NT2/D1 (cell line): ENCODE data around the gene PTPRO.

ENCODE experiments used
- DNase-seq: peaks from one replicate; pipeline ENCODE4 v3.0.0-alpha.2; 2011; ENCODE audit warnings: low read depth, low spot score
- H3K27me3 ChIP-seq: 2 replicates; pipeline ENCODE4 v1.6.0; 2011; ENCODE audit warnings: mild to moderate bottlenecking; ENCODE audit not compliant: insufficient read length, insufficient read depth
- H3K36me3 ChIP-seq: 2 replicates; pipeline ENCODE4 v1.6.1; 2011; ENCODE audit warnings: mild to moderate bottlenecking, low read length, mixed read lengths; ENCODE audit not compliant: insufficient read depth, insufficient read length
- H3K4me1 ChIP-seq: 2 replicates; pipeline ENCODE4 v1.5.1; 2011; ENCODE audit not compliant: insufficient read depth, insufficient read length
- H3K4me3 ChIP-seq: 2 replicates; pipeline ENCODE4 v1.5.1; 2011; ENCODE audit warnings: low read depth; ENCODE audit not compliant: insufficient read length
- H3K9ac ChIP-seq: 2 replicates; pipeline ENCODE4 v1.6.0; 2011; ENCODE audit warnings: low read depth; ENCODE audit not compliant: insufficient read length
- H3K9me3 ChIP-seq: 2 replicates; pipeline ENCODE4 v1.5.1; 2011; ENCODE audit warnings: mild to moderate bottlenecking, low read length; ENCODE audit not compliant: insufficient read depth
- SUZ12 ChIP-seq: IDR thresholded peaks from 2 replicates; pipeline ENCODE4 v1.6.1; 2011; ENCODE audit not compliant: insufficient read length, insufficient read depth; ENCODE audit errors: extremely low read depth
- YY1 ChIP-seq: IDR thresholded peaks from 2 replicates; pipeline ENCODE4 v1.6.1; 2011; ENCODE audit not compliant: insufficient read length, insufficient read depth
- ZNF274 ChIP-seq: IDR thresholded peaks from 2 replicates; pipeline ENCODE4 v1.6.1; 2011; ENCODE audit warnings: mild to moderate bottlenecking, low read depth, low read length

PTPRO gene

GRCh38 chr12:15289192-15289591 is 33.1 kb upstream of the PTPRO start:
- Histone ChIP-seq H3K9me3 (no peaks in the 10 kb centered on the region), H3K4me3 (no peak overlapping the region), H3K36me3 (no peaks in the 10 kb centered on the region), H3K9ac (no peak overlapping the region), H3K27me3 (no peaks in the 10 kb centered on the region), H3K4me1 (no peaks in the 10 kb centered on the region)
- TF ChIP-seq ZNF274 (no peak), SUZ12 (no peak), YY1 (no peak)
- DNase-seq, result no peak

- Histone ChIP-seq H3K36me3 (no peaks in the 10 kb centered on the region), H3K9me3 (peaks cover under 1% of the 10 kb centered on the region; the same call in 1 of the 2 replicates), H3K9ac (no peak overlapping the region), H3K4me1 (no peaks in the 10 kb centered on the region), H3K4me3 (no peak overlapping the region), H3K27me3 (no peaks in the 10 kb centered on the region)
- no peak for DNase-seq
- no peak for TF ChIP-seq ZNF274
- no peak for TF ChIP-seq YY1
- TF ChIP-seq SUZ12, result no peak
These were observed 28.6 kb upstream of the PTPRO start for GRCh38 chr12:15293731-15294130.

- H3K9ac ChIP-seq, result no peak overlapping the region
- TF ChIP-seq SUZ12, result no peak
- no peak for TF ChIP-seq YY1
- TF ChIP-seq ZNF274, result no peak
- H3K36me3 ChIP-seq, result no peaks in the 10 kb centered on the region
- no peak for DNase-seq
- no peaks in the 10 kb centered on the region for H3K27me3 ChIP-seq
- H3K9me3 ChIP-seq, result peaks cover 24% of the 10 kb centered on the region; the same call in 1 of the 2 replicates
- H3K4me1 ChIP-seq, result no peaks in the 10 kb centered on the region
- H3K4me3 ChIP-seq, result no peak overlapping the region
These were observed 22.4 kb upstream of the PTPRO start for GRCh38 chr12:15299947-15300346.

GRCh38 chr12:15304296-15304695 is 18.0 kb upstream of the PTPRO start:
- H3K36me3 ChIP-seq, result no peaks in the 10 kb centered on the region
- DNase-seq, result no peak
- TF ChIP-seq YY1, result no peak
- H3K9ac ChIP-seq, result no peak overlapping the region
- H3K4me1 ChIP-seq, result no peaks in the 10 kb centered on the region
- H3K27me3 ChIP-seq, result no peaks in the 10 kb centered on the region
- no peak overlapping the region for H3K4me3 ChIP-seq
- peaks cover 18% of the 10 kb centered on the region; the same call in 1 of the 2 replicates for H3K9me3 ChIP-seq

- Histone ChIP-seq H3K9ac (no peak overlapping the region), H3K9me3 (no peaks in the 10 kb centered on the region)
These were observed 15.7 kb upstream of the PTPRO start for GRCh38 chr12:15306605-15307004.

GRCh38 chr12:15307079-15307478 is 15.2 kb upstream of the PTPRO start:
- Histone ChIP-seq H3K27me3 (no peaks in the 10 kb centered on the region), H3K4me1 (no peaks in the 10 kb centered on the region), H3K9ac (no peak overlapping the region), H3K4me3 (no peak overlapping the region), H3K36me3 (no peaks in the 10 kb centered on the region), H3K9me3 (no peaks in the 10 kb centered on the region)
- DNase-seq, result no peak
- no peak for TF ChIP-seq ZNF274
- no peak for TF ChIP-seq SUZ12
- TF ChIP-seq YY1, result no peak

More at GRCh38 chr12:15306605-15307004, 15.7 kb upstream of the PTPRO start:
- TF ChIP-seq YY1, result no peak
- TF ChIP-seq ZNF274, result no peak
- no peak for TF ChIP-seq SUZ12
- Histone ChIP-seq H3K4me3 (no peak overlapping the region), H3K27me3 (no peaks in the 10 kb centered on the region), H3K4me1 (no peaks in the 10 kb centered on the region), H3K36me3 (no peaks in the 10 kb centered on the region)
- no peak for DNase-seq

GRCh38 chr12:15318841-15319240 is 3.5 kb upstream of the PTPRO start:
- no peak for DNase-seq
- Histone ChIP-seq H3K9me3 (no peaks in the 10 kb centered on the region), H3K9ac (no peak overlapping the region), H3K27me3 (peaks cover 24% of the 10 kb centered on the region), H3K36me3 (no peaks in the 10 kb centered on the region), H3K4me3 (no peak overlapping the region), H3K4me1 (no peaks in the 10 kb centered on the region)
- TF ChIP-seq SUZ12, result no peak
- no peak for TF ChIP-seq YY1
- no peak for TF ChIP-seq ZNF274

GRCh38 chr12:15320881-15321280 is 1.4 kb upstream of the PTPRO start:
- Histone ChIP-seq H3K27me3 (peaks cover 24% of the 10 kb centered on the region), H3K36me3 (no peaks in the 10 kb centered on the region), H3K9ac (no peak overlapping the region), H3K9me3 (no peaks in the 10 kb centered on the region), H3K4me3 (no peak overlapping the region), H3K4me1 (no peaks in the 10 kb centered on the region)
- no peak for DNase-seq
- TF ChIP-seq ZNF274 (no peak), SUZ12 (no peak), YY1 (no peak)
